GM23338 (cell line): ENCODE results near the gene RGS21.

ENCODE experiments used
- CREB1 ChIP-seq: fragments of 250-450 bp; sonication (Bioruptor Pico); IDR thresholded peaks from 2 replicates; pipeline ENCODE4 v1.5.0; 2020; ENCODE audit warnings: low read depth, mild to moderate bottlenecking, moderate library complexity
- CTCF ChIP-seq, 2 experiments: fragments of 200-600 bp in 1 of 2; sonication (generic) in 1 of 2; conservative IDR thresholded peaks; 2 replicates each; pipeline versions ENCODE4 v1.5.1 to v1.6.1; 2016 to 2017; ENCODE audit warnings: antibody characterized with exemption in 2 of 2, low read depth in 2 of 2, mild to moderate bottlenecking in 2 of 2, moderate library complexity in 1 of 2
- ETS1 ChIP-seq: IDR thresholded peaks from 2 replicates; pipeline ENCODE4 v1.6.1; 2016; ENCODE audit warnings: antibody characterized with exemption
- EZH2 ChIP-seq: fragments of 200-600 bp; sonication (generic); IDR thresholded peaks from one replicate; pipeline ENCODE4 v1.8.0; 2017; ENCODE audit warnings: antibody characterized with exemption, mild to moderate bottlenecking, low read depth; ENCODE audit not compliant: unreplicated experiment
- EZH2phosphoT487 ChIP-seq: fragments of 200-600 bp; sonication (generic); IDR thresholded peaks from one replicate; pipeline ENCODE4 v1.8.1; 2018; ENCODE audit warnings: antibody characterized with exemption; ENCODE audit not compliant: unreplicated experiment
- JUNB ChIP-seq: IDR thresholded peaks from one replicate; pipeline ENCODE4 v1.6.1; 2016; ENCODE audit warnings: antibody characterized with exemption; ENCODE audit not compliant: unreplicated experiment
- NANOG ChIP-seq: IDR thresholded peaks from 2 replicates; pipeline ENCODE4 v1.6.1; 2016; ENCODE audit warnings: antibody characterized with exemption, borderline replicate concordance
- POLR2AphosphoS5 ChIP-seq: IDR thresholded peaks from 2 replicates; pipeline ENCODE4 v1.6.1; 2016; ENCODE audit warnings: antibody characterized with exemption, low read depth
- REST ChIP-seq: IDR thresholded peaks from one replicate; pipeline ENCODE4 v1.6.1; 2018; ENCODE audit warnings: antibody characterized with exemption; ENCODE audit not compliant: unreplicated experiment
- STAT1 ChIP-seq: IDR thresholded peaks from one replicate; pipeline ENCODE4 v1.6.1; 2016; ENCODE audit warnings: antibody characterized with exemption; ENCODE audit not compliant: unreplicated experiment
- ZNF114 ChIP-seq: fragments of 250-450 bp; sonication (Bioruptor Pico); IDR thresholded peaks from 2 replicates; pipeline ENCODE4 v1.5.0; 2020; ENCODE audit warnings: mild to moderate bottlenecking, moderate library complexity
- ZNF331 ChIP-seq: fragments of 250-450 bp; sonication (Bioruptor Pico); IDR thresholded peaks from 2 replicates; pipeline ENCODE4 v1.5.0; 2020; ENCODE audit warnings: low read depth, mild to moderate bottlenecking, moderate library complexity
- ZNF462 ChIP-seq: fragments of 250-450 bp; sonication (Bioruptor Pico); IDR thresholded peaks from 2 replicates; pipeline ENCODE4 v1.5.0; 2020; ENCODE audit warnings: mild to moderate bottlenecking, moderate library complexity

- TF ChIP-seq CTCF (conservative IDR thresholded peaks at IDR 0.05; ENCODE audit: low read depth in 2 of 2) (no peak), CREB1 (no peak), EZH2phosphoT487 (no peak), JUNB (no peak), STAT1 (no peak), EZH2 (no peak), POLR2AphosphoS5 (no peak), REST (no peak), ZNF114 (CRISPR knock-in tag) (no peak), ETS1 (no peak), ZNF462 (CRISPR knock-in tag) (no peak), NANOG (no peak), ZNF331 (CRISPR knock-in tag) (no peak)
These were observed 13.8 kb upstream of the RGS21 start for GRCh38 chr1:192303029-192303428.
